Activated B cell treated with CpG ODN at 0.5 μM for 24 hours (primary cell): ENCODE results near the gene HSD17B4. TPM values are rescaled to one million over a fixed set of nuclear protein-coding genes. Genes with fewer than 3 reads are reported as not detected.
A peak's percentile ranks its signal among the peaks of the same experiment; 100 is the strongest.

Source experiments
- ATAC-seq: fragments of 200-7000 bp; cut with Tn5 transposase; one replicate; pipeline ENCODE4 v1.10.0; 2021; ENCODE audit warnings: low read depth, mild to moderate bottlenecking, moderate library complexity
- CTCF ChIA-PET: fragments of 350-600 bp; sonication (Branson Sonifier 250); formaldehyde crosslinking; loops from one replicate; lab custom pipeline; 2021; ENCODE audit warnings: antibody characterized with exemption; lab: Charles Lee
- POLR2A ChIA-PET: fragments of 350-600 bp; sonication (Branson Sonifier 250); formaldehyde crosslinking; loops from one replicate; lab custom pipeline; 2021; ENCODE audit warnings: antibody characterized with exemption; lab: Charles Lee
- DNase-seq: peaks from one replicate; pipeline ENCODE4 v3.0.0; 2022
- H3K27ac Mint-ChIP-seq: one replicate; pipeline ENCODE4 v1.8.0; 2020; ENCODE audit warnings: mixed read lengths
- H3K27me3 Mint-ChIP-seq: one replicate; pipeline ENCODE4 v1.8.0; 2021; ENCODE audit warnings: mixed read lengths
- H3K36me3 Mint-ChIP-seq: one replicate; pipeline ENCODE4 v1.8.0; 2021; ENCODE audit warnings: low read depth, mixed read lengths
- H3K4me1 Mint-ChIP-seq: one replicate; pipeline ENCODE4 v1.8.0; 2021; ENCODE audit warnings: mixed read lengths
- H3K4me3 Mint-ChIP-seq: one replicate; pipeline ENCODE4 v1.8.0; 2020; ENCODE audit warnings: mild to moderate bottlenecking, mixed read lengths
- H3K9me3 Mint-ChIP-seq: one replicate; pipeline ENCODE4 v1.8.0; 2020; ENCODE audit warnings: mixed read lengths
- CTCF ChIP-seq: fragments of 200-600 bp; IDR thresholded peaks from one replicate; pipeline ENCODE4 v1.8.0; 2022; ENCODE audit warnings: antibody characterized with exemption, mild to moderate bottlenecking
- intact Hi-C: fragments of 100-400 bp; cut with micrococcal nuclease; formaldehyde crosslinking; loops from one replicate; pipeline ENCODE4 v1.15.1; 2024
- total RNA-seq: library from RNA; stranded (reverse); gene quantifications from 2 replicates; pipeline ENCODE4 v1.2.3, GENCODE V29; 2022

Gene HSD17B4
- 106 and 130 TPM in 2 replicates for total RNA-seq

GRCh38 chr5:119452373-119453039, at the start of gene HSD17B4:
HSD17B4 (plus strand) TSS chr5:119452497; CDS start chr5:119452576, 79 bp downstream.
- Mint-ChIP-seq H3K27me3 (no peaks in the 10 kb centered on the region), H3K4me3 (peak within 1 kb of the TSS; percentile 95), H3K9me3 (peaks cover 6% of the 10 kb centered on the region), H3K36me3 (peaks cover 19% of the 10 kb centered on the region), H3K27ac (peak within 1 kb of the TSS; percentile 95), H3K4me1 (peaks cover 53% of the 10 kb centered on the region)
- DNase-seq (peak; percentile 76), ATAC-seq (peak; percentile 95)
- intact Hi-C loops = loop anchor here (1.0 to 2.0 kb wide), 3 partner anchors 34 to 464 kb away; partner anchors contain the start of genes DMXL1 and DTWD2
- CTCF ChIA-PET = interaction anchor here (1.4 kb wide), 1 partner anchor 17 kb away, joined by 3 read pairs; no protein-coding TSS in a partner anchor
- TF ChIP-seq CTCF = no peak
- POLR2A ChIA-PET = interaction anchor here (0.6 to 1.3 kb wide), 6 partner anchors 9 to 112 kb away, joined by 3 to 9 read pairs (median 3); no protein-coding TSS in a partner anchor

GRCh38 chr5:119402555-119402954, 49.7 kb upstream of the HSD17B4 start:
- intact Hi-C loops = no loop called here
- TF ChIP-seq CTCF = no peak
- no peaks in the 10 kb centered on the region for H3K36me3 Mint-ChIP-seq
- CTCF ChIA-PET = interaction anchor here (0.8 to 7.0 kb wide), 4 partner anchors 9 to 87 kb away, joined by 3 to 37 read pairs (median 3); partner anchors contain the start of gene TNFAIP8
- DNase-seq (no peak), ATAC-seq (no peak)
- H3K27ac Mint-ChIP-seq = peak overlapping the region; percentile 77
- H3K9me3 Mint-ChIP-seq = no peaks in the 10 kb centered on the region
- H3K27me3 Mint-ChIP-seq = no peaks in the 10 kb centered on the region
- no peak overlapping the region for H3K4me3 Mint-ChIP-seq
- H3K4me1 Mint-ChIP-seq = peaks cover 83% of the 10 kb centered on the region
- POLR2A ChIA-PET = interaction anchor here (1.0 to 1.9 kb wide), 3 partner anchors 30 to 46 kb away, joined by 3 to 9 read pairs (median 5); no protein-coding TSS in a partner anchor

GRCh38 chr5:119404033-119404432, 48.3 kb upstream of the HSD17B4 start:
- Mint-ChIP-seq H3K4me1 (peaks cover 74% of the 10 kb centered on the region), H3K27ac (peak overlapping the region; percentile 91), H3K27me3 (no peaks in the 10 kb centered on the region), H3K36me3 (no peaks in the 10 kb centered on the region), H3K4me3 (peak overlapping the region; percentile 64), H3K9me3 (no peaks in the 10 kb centered on the region)
- TF ChIP-seq CTCF = no peak
- no peak for DNase-seq
- peak; percentile 16 for ATAC-seq
- POLR2A ChIA-PET = interaction anchor here (0.7 to 1.2 kb wide), 2 partner anchors 38 to 57 kb away, joined by 4 to 8 read pairs; no protein-coding TSS in a partner anchor
- intact Hi-C loops = no loop called here
- CTCF ChIA-PET = interaction anchor here (1.8 to 2.7 kb wide), 3 partner anchors 37 to 416 kb away, joined by 3 to 13 read pairs (median 9); partner anchors contain the start of gene DTWD2

- Mint-ChIP-seq H3K27me3 (no peaks in the 10 kb centered on the region), H3K4me1 (peaks cover 74% of the 10 kb centered on the region), H3K4me3 (no peak overlapping the region), H3K9me3 (no peaks in the 10 kb centered on the region), H3K27ac (peak overlapping the region; percentile 76), H3K36me3 (no peaks in the 10 kb centered on the region)
- TF ChIP-seq CTCF = no peak
- no peak for DNase-seq
- CTCF ChIA-PET = interaction anchor here (1.8 to 2.7 kb wide), 3 partner anchors 38 to 417 kb away, joined by 3 to 13 read pairs (median 9); partner anchors contain the start of gene DTWD2
- ATAC-seq = no peak
- intact Hi-C loops = no loop called here
- POLR2A ChIA-PET = interaction anchor here (1.5 kb wide), 1 partner anchor 137 kb away, joined by 6 read pairs; no protein-coding TSS in a partner anchor
Observed at GRCh38 chr5:119405419-119405818, 46.9 kb upstream of the HSD17B4 start.
